GM12874 (cell line): ENCODE measurements around the gene CACUL1.
A peak's percentile ranks its signal among the peaks of the same experiment; 100 is the strongest.

Source experiments
- TF ChIP-seq, protein P1 (sequence below): IDR thresholded peaks from 2 replicates; pipeline ENCODE4 v1.5.1; 2011; ENCODE audit warnings: low read depth, mild to moderate bottlenecking, control low read depth, low read length, moderate library complexity; ENCODE audit not compliant: insufficient read depth

Gene CACUL1

DNA sequence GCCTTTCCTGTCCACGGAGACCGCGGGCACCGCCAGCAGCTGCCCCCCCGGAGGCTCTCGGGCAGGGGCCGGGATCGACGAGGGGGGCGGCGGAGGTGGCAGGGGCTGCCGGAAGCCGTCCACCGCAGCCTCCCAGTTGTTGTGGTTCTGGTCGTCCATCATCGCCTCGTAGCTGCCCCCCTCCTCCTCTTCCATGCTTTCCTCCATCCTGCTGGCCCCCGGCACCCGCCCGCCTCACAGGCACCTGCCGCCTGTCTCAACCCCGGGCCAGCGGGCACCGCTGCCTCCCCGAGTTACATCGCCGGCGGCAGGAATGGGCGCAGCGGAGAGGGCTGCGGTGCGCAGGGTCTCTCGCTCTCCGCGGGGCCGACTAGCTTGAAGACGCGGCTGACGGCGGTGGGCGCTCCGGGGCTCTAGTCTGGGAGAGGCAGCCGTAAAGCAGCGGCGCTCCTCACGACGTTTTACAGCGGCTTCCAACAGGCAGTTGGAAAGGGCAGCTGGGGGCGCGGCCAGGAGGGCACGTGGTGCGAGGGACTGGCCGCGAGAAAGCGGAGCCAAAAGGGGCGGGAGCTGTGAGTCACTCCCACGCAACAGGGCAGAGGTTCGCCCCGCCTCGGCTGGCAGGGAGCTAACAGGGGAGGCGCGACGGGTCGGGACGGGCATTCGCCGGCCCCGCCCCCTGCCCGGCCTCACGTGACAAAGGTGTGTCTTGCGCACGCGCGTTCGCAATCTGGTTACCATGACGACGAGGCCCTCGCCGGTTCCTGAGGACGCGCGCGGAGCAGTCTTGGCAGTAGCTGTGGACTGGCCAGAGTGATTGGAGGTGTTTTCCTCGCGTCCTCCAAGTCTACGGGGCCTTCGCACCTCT is at the start of gene CACUL1:
CACUL1 (minus strand) TSS at position 415 of the 868 bp plus-strand sequence; CDS start at position 207, 208 bp downstream.
- TF ChIP-seq, protein P1, sequence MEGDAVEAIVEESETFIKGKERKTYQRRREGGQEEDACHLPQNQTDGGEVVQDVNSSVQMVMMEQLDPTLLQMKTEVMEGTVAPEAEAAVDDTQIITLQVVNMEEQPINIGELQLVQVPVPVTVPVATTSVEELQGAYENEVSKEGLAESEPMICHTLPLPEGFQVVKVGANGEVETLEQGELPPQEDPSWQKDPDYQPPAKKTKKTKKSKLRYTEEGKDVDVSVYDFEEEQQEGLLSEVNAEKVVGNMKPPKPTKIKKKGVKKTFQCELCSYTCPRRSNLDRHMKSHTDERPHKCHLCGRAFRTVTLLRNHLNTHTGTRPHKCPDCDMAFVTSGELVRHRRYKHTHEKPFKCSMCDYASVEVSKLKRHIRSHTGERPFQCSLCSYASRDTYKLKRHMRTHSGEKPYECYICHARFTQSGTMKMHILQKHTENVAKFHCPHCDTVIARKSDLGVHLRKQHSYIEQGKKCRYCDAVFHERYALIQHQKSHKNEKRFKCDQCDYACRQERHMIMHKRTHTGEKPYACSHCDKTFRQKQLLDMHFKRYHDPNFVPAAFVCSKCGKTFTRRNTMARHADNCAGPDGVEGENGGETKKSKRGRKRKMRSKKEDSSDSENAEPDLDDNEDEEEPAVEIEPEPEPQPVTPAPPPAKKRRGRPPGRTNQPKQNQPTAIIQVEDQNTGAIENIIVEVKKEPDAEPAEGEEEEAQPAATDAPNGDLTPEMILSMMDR, result no peak

DNA sequence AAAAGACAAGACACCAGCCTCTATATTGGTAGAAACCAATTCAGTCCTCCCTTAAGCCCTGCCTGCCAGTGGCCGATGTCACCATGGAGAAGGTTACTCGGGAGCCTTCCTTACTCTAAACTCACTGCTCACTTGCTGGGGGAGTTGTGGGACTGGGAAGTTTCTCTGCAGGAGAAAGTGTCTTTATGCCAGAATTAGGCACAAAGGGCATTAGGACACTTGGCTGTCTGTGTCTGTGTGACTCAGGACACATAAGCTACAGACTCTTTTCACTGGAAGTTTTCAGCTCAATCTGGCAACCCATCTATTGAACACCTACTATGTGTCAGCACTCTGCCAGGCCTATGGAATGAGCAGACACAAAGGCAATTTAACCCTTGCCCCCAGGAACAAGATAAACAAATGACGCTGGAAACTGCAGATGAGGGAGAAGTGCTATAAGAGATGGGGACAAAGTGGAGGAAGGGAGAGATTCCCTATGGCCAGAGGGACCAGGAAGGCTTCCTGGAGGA is 49.5 kb upstream of the CACUL1 start:
- TF ChIP-seq, protein P1, result no peak

DNA sequence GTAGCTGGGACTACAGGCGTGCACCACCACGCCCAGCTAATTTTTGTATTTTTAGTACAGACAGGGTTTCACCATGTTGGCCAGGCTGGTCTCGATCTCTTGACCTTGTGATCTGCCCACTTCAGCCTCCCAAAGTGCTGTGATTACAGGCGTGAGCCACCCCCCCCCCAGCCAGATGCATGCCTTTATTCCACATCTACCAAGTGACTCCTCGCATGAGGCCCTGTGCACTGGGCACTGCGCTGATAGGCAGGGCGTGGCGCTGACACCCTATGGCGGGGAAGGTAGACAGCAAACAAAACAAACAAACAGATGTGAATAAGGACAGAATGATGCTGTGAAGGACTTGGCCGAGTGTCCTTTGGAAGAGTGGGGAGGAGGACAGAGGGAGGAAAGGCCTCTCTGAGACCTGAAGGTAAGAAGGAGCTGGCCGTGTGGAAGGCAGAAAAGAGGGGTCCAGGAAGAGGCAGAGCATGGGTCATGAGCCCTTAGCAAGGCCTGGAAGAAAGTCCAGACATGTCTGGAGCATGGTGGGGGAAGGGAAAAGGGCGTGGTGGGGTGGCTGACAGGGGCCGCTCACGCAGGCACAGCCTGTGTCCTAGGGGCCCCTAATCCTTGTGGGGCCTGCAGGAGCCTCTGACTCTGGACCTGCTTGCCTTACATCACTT is 47.5 kb upstream of the CACUL1 start:
- TF ChIP-seq, protein P1, result no peak

DNA sequence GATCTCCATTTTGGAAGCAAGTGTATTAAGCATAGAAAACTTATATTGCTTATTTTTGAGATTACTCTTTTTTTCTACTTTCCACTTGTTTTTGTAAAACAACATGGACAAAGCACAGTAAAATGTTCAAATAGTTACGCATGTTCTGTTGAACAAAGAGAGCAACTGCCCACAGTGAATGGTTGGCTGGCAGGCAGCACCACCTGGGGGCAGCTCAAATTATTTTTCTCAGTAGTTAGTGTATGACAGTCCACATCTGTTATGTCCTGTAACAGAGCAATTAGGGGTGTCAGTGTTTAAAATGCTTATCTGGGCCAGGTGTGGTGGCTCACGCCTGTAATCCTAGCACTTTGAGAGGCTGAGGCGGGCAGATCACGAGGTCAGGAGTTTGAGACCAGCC is 46.1 kb upstream of the CACUL1 start:
- TF ChIP-seq, protein P1, result 0 out of 2 replicates have a peak, but pooled peaks have one; percentile 19

DNA sequence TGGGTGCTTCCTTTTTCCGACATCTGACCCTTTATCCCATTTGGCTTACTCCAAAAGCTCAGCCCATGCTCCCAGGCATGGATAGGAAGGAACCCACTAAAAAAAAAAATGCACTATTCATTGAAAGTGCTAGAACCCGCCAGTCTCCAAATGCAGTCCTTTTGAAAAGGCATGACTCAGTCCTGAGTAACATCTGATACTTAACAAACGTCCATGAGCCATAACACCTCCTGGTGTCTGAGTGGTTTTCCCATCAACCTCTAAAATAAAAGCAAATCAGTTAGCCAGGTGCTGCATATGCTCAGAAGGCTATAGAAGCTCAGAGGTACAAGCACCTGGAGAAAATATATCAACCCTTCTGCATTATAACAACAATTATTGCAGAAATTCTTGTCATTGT is 45.0 kb upstream of the CACUL1 start:
- TF ChIP-seq, protein P1, result no peak

DNA sequence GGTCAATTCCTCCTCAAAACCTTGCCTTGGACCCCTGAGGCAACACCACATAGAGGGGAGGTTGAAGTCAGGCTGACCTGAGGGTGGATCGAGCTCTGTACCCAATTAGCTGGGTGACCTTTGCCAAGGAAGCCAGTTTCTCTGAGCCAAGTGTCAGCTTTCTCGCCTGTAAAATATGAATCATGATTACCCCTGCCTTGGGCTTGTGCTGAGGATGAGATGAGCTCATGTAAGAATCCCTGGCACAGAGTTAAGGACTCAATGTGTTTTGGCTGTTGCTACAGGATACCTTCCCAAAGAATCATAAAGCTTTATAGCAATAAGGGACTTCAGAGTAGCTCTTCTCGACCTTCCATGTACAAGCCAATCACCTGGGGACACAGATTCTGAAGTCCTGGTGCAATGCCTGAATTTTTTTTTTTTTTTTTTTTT is 43.5 kb upstream of the CACUL1 start:
- TF ChIP-seq, protein P1, result no peak

DNA sequence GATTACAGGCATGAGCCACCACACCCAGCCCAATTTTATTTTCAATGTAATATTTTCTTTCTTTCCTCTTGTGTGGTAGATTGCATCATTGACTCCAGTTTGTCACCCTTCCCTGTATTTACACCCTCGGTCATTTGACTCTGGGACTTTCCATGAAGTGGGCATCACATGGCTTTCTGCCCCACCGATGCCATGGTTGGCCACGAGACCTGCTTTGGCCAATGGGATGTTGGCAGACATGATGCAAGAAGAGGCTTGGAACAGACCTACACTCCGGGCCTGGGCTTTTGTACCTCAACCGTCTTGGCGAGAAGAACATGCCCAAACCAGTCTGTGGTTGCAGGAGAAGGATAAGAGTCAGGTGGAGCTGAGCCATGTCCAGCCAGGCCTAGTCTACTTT is 38.8 kb upstream of the CACUL1 start:
- TF ChIP-seq, protein P1, result no peak
